SK-N-SH treated with all-trans-retinoic acid at 6 μM for 48 hours (cell line): Measurements from ENCODE around the gene COL4A5.
A peak's percentile ranks its signal among the peaks of the same experiment; 100 is the strongest.

ENCODE experiments used
- ATAC-seq: fragments of 200-7000 bp; cut with Tn5 transposase; 3 replicates; pipeline ENCODE4 v1.9.1; 2020; ENCODE audit warnings: mild to moderate bottlenecking, moderate library complexity
- ARNTL ChIP-seq: fragments of 450-650 bp; formaldehyde crosslinking; IDR thresholded peaks from 2 replicates; pipeline ENCODE4 v1.5.0; 2020; ENCODE audit warnings: low read depth, mild to moderate bottlenecking, moderate library complexity, borderline replicate concordance
- BACH2 ChIP-seq: fragments of 250-450 bp; sonication (Bioruptor Pico); IDR thresholded peaks from 2 replicates; pipeline ENCODE4 v1.9.0; 2021; ENCODE audit warnings: mild to moderate bottlenecking, borderline replicate concordance
- CSDC2 ChIP-seq: fragments of 250-450 bp; sonication (Bioruptor Pico); IDR thresholded peaks from 2 replicates; pipeline ENCODE4 v1.5.0; 2020; ENCODE audit warnings: mild to moderate bottlenecking, moderate library complexity
- ESRRG ChIP-seq: fragments of 250-450 bp; sonication (Bioruptor Pico); IDR thresholded peaks from 2 replicates; pipeline ENCODE4 v1.6.1; 2021; ENCODE audit warnings: mild to moderate bottlenecking
- GLIS3 ChIP-seq: fragments of 250-450 bp; sonication (Bioruptor Pico); IDR thresholded peaks from 2 replicates; pipeline ENCODE4 v1.5.0; 2020; ENCODE audit warnings: mild to moderate bottlenecking, moderate library complexity
- ISL1 ChIP-seq: fragments of 250-450 bp; sonication (Bioruptor Pico); IDR thresholded peaks from 2 replicates; pipeline ENCODE4 v2.1.2; 2022; ENCODE audit warnings: mild to moderate bottlenecking, moderate library complexity
- PPARA ChIP-seq: fragments of 250-450 bp; sonication (Bioruptor Pico); IDR thresholded peaks from 2 replicates; pipeline ENCODE4 v1.5.0; 2020; ENCODE audit warnings: mild to moderate bottlenecking, borderline replicate concordance
- RARB ChIP-seq: fragments of 250-450 bp; sonication (Bioruptor Pico); IDR thresholded peaks from 2 replicates; pipeline ENCODE4 v1.8.0; 2021; ENCODE audit warnings: mild to moderate bottlenecking, moderate library complexity
- SNAI2 ChIP-seq: fragments of 250-450 bp; sonication (Bioruptor Pico); IDR thresholded peaks from 2 replicates; pipeline ENCODE4 v1.5.0; 2020; ENCODE audit warnings: mild to moderate bottlenecking, moderate library complexity
- TCF4 ChIP-seq: fragments of 250-450 bp; sonication (Bioruptor Pico); IDR thresholded peaks from 2 replicates; pipeline ENCODE4 v1.8.0; 2021; ENCODE audit warnings: mild to moderate bottlenecking, moderate library complexity, borderline replicate concordance
- TOX ChIP-seq: fragments of 250-450 bp; sonication (Bioruptor Pico); IDR thresholded peaks from 2 replicates; pipeline ENCODE4 v1.8.0; 2021; ENCODE audit warnings: mild to moderate bottlenecking, moderate library complexity, borderline replicate concordance
- ZC3H10 ChIP-seq: fragments of 250-450 bp; sonication (Bioruptor Pico); IDR thresholded peaks from 2 replicates; pipeline ENCODE4 v1.5.1; 2021; ENCODE audit warnings: mild to moderate bottlenecking, moderate library complexity
- ZFP3 ChIP-seq: fragments of 250-450 bp; sonication (Bioruptor Pico); IDR thresholded peaks from 2 replicates; pipeline ENCODE4 v1.5.0; 2020; ENCODE audit warnings: mild to moderate bottlenecking, moderate library complexity
- ZFP30 ChIP-seq: fragments of 450-650 bp; formaldehyde crosslinking; IDR thresholded peaks from 2 replicates; pipeline ENCODE4 v1.5.0; 2022; ENCODE audit warnings: mild to moderate bottlenecking, moderate library complexity
- ZNF565 ChIP-seq: fragments of 450-650 bp; formaldehyde crosslinking; conservative IDR thresholded peaks from 2 replicates; pipeline ENCODE4 v1.5.0; 2020; ENCODE audit warnings: low read depth, mild to moderate bottlenecking, moderate library complexity
- TF ChIP-seq, protein P1 (sequence below): fragments of 250-450 bp; sonication (Bioruptor Pico); IDR thresholded peaks from 2 replicates; pipeline ENCODE4 v1.8.0; 2020; ENCODE audit warnings: mild to moderate bottlenecking, moderate library complexity, borderline replicate concordance
- TF ChIP-seq, protein P2 (sequence below): fragments of 250-450 bp; sonication (Bioruptor Pico); IDR thresholded peaks from 2 replicates; pipeline ENCODE4 v1.8.0; 2021; ENCODE audit warnings: low read depth, mild to moderate bottlenecking, moderate library complexity, borderline replicate concordance
- TF ChIP-seq, protein P3 (sequence below): fragments of 250-450 bp; sonication (Bioruptor Pico); IDR thresholded peaks from 2 replicates; pipeline ENCODE4 v1.5.1; 2020; ENCODE audit warnings: low read depth, mild to moderate bottlenecking, moderate library complexity
- TF ChIP-seq, protein P4 (sequence below): fragments of 250-450 bp; sonication (Bioruptor Pico); IDR thresholded peaks from 2 replicates; pipeline ENCODE4 v1.5.1; 2021; ENCODE audit warnings: mild to moderate bottlenecking, moderate library complexity
- TF ChIP-seq, protein P5 (sequence below): fragments of 250-450 bp; sonication (Bioruptor Pico); IDR thresholded peaks from 2 replicates; pipeline ENCODE4 v1.5.0; 2020; ENCODE audit warnings: mild to moderate bottlenecking, moderate library complexity

COL4A5 gene

DNA sequence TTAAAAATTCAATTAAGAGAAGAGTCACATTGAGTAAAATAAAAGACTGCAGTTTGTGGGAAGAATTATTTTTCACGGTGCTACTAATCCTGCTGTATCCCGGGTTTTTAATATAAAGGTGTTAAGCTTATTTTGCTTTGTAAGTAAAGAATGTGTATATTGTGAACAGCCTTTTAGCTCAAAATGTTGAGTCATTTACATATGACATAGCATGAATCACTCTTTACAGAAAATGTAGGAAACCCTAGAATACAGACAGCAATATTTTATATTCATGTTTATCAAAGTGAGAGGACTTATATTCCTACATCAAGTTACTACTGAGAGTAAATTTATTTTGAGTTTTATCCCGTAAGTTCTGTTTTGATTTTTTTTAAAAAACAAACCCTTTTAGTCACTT, 257.1 kb downstream of the COL4A5 start:
- ATAC-seq = no peak
- TF ChIP-seq TCF4 = no peak
- TF ChIP-seq, protein P1, sequence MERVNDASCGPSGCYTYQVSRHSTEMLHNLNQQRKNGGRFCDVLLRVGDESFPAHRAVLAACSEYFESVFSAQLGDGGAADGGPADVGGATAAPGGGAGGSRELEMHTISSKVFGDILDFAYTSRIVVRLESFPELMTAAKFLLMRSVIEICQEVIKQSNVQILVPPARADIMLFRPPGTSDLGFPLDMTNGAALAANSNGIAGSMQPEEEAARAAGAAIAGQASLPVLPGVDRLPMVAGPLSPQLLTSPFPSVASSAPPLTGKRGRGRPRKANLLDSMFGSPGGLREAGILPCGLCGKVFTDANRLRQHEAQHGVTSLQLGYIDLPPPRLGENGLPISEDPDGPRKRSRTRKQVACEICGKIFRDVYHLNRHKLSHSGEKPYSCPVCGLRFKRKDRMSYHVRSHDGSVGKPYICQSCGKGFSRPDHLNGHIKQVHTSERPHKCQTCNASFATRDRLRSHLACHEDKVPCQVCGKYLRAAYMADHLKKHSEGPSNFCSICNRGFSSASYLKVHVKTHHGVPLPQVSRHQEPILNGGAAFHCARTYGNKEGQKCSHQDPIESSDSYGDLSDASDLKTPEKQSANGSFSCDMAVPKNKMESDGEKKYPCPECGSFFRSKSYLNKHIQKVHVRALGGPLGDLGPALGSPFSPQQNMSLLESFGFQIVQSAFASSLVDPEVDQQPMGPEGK (CRISPR knock-in tag) = no peak
- TF ChIP-seq BACH2 (CRISPR knock-in tag) = no peak
- TF ChIP-seq, protein P2, sequence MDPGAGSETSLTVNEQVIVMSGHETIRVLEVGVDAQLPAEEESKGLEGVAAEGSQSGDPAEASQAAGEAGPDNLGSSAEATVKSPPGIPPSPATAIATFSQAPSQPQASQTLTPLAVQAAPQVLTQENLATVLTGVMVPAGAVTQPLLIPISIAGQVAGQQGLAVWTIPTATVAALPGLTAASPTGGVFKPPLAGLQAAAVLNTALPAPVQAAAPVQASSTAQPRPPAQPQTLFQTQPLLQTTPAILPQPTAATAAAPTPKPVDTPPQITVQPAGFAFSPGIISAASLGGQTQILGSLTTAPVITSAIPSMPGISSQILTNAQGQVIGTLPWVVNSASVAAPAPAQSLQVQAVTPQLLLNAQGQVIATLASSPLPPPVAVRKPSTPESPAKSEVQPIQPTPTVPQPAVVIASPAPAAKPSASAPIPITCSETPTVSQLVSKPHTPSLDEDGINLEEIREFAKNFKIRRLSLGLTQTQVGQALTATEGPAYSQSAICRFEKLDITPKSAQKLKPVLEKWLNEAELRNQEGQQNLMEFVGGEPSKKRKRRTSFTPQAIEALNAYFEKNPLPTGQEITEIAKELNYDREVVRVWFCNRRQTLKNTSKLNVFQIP (CRISPR knock-in tag) = no peak
- TF ChIP-seq GLIS3 (CRISPR knock-in tag) = no peak
- no peak for TF ChIP-seq ARNTL (CRISPR knock-in tag)
- TF ChIP-seq ZNF565 = no peak
- TF ChIP-seq SNAI2 = no peak
- no peak for TF ChIP-seq CSDC2 (CRISPR knock-in tag)
- TF ChIP-seq, protein P3, sequence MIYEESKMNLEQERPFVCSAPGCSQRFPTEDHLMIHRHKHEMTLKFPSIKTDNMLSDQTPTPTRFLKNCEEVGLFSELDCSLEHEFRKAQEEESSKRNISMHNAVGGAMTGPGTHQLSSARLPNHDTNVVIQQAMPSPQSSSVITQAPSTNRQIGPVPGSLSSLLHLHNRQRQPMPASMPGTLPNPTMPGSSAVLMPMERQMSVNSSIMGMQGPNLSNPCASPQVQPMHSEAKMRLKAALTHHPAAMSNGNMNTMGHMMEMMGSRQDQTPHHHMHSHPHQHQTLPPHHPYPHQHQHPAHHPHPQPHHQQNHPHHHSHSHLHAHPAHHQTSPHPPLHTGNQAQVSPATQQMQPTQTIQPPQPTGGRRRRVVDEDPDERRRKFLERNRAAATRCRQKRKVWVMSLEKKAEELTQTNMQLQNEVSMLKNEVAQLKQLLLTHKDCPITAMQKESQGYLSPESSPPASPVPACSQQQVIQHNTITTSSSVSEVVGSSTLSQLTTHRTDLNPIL (CRISPR knock-in tag) = no peak
- TF ChIP-seq, protein P4, sequence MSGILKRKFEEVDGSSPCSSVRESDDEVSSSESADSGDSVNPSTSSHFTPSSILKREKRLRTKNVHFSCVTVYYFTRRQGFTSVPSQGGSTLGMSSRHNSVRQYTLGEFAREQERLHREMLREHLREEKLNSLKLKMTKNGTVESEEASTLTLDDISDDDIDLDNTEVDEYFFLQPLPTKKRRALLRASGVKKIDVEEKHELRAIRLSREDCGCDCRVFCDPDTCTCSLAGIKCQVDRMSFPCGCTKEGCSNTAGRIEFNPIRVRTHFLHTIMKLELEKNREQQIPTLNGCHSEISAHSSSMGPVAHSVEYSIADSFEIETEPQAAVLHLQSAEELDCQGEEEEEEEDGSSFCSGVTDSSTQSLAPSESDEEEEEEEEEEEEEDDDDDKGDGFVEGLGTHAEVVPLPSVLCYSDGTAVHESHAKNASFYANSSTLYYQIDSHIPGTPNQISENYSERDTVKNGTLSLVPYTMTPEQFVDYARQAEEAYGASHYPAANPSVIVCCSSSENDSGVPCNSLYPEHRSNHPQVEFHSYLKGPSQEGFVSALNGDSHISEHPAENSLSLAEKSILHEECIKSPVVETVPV (CRISPR knock-in tag) = no peak
- TF ChIP-seq ZFP3 (CRISPR knock-in tag) = no peak
- TF ChIP-seq RARB (CRISPR knock-in tag) = no peak
- TF ChIP-seq, protein P5, sequence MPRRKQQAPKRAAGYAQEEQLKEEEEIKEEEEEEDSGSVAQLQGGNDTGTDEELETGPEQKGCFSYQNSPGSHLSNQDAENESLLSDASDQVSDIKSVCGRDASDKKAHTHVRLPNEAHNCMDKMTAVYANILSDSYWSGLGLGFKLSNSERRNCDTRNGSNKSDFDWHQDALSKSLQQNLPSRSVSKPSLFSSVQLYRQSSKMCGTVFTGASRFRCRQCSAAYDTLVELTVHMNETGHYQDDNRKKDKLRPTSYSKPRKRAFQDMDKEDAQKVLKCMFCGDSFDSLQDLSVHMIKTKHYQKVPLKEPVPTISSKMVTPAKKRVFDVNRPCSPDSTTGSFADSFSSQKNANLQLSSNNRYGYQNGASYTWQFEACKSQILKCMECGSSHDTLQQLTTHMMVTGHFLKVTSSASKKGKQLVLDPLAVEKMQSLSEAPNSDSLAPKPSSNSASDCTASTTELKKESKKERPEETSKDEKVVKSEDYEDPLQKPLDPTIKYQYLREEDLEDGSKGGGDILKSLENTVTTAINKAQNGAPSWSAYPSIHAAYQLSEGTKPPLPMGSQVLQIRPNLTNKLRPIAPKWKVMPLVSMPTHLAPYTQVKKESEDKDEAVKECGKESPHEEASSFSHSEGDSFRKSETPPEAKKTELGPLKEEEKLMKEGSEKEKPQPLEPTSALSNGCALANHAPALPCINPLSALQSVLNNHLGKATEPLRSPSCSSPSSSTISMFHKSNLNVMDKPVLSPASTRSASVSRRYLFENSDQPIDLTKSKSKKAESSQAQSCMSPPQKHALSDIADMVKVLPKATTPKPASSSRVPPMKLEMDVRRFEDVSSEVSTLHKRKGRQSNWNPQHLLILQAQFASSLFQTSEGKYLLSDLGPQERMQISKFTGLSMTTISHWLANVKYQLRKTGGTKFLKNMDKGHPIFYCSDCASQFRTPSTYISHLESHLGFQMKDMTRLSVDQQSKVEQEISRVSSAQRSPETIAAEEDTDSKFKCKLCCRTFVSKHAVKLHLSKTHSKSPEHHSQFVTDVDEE (CRISPR knock-in tag) = no peak
- no peak for TF ChIP-seq ZFP30
- no peak for TF ChIP-seq PPARA (CRISPR knock-in tag)
- TF ChIP-seq ZC3H10 (CRISPR knock-in tag) = no peak
- no peak for TF ChIP-seq ESRRG (CRISPR knock-in tag)
- TF ChIP-seq TOX (CRISPR knock-in tag) = no peak

DNA sequence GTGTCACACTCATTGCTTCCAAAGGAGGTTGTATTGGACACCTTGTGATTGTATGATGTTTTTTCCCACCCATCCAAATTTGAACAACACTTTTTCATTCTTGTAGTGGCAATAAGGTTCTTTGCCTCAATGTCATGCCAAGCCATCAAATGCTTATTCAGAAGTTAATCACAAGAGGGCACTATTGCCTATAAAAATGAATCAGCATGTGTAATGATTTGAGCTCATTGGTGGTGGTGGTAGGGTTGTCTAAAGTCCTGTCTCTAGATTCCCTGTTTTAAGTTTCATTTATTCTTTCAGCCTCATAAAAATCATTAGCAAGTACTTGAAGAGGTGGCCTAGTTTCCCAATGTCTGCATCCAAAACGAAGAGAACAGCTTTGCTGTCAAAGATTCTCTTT, 259.7 kb downstream of the COL4A5 start:
- peak; percentile 89 for ATAC-seq
- TF ChIP-seq ISL1 (no peak), ARNTL (CRISPR knock-in tag) (no peak), ZFP30 (no peak), ZFP3 (CRISPR knock-in tag) (no peak), GLIS3 (CRISPR knock-in tag) (no peak), TCF4 (no peak), ZNF565 (no peak), CSDC2 (CRISPR knock-in tag) (no peak)
- TF ChIP-seq, protein P2 (CRISPR knock-in tag) = no peak
- TF ChIP-seq, protein P5 (CRISPR knock-in tag) = no peak
- TF ChIP-seq, protein P4 (CRISPR knock-in tag) = no peak
- TF ChIP-seq, protein P3 (CRISPR knock-in tag) = no peak
- TF ChIP-seq, all 23 proteins: peak for 0
